Peyer's patch (tissue), 4 donors: ENCODE results near the gene OXLD1. TPM values are rescaled to one million over a fixed set of nuclear protein-coding genes. Genes with fewer than 3 reads are reported as not detected.

Source experiments
- DNase-seq, 3 donors: peaks; one replicate each; pipeline ENCODE4 v3.0.0-alpha.2; 2017 to 2019
- H3K27ac ChIP-seq, 4 donors: fragments of 200-600 bp; sonication (generic); one replicate each; pipeline ENCODE4 v1.5.1; 2016 to 2019
- H3K27me3 ChIP-seq, 2 donors: fragments of 200-600 bp; sonication (generic); one replicate each; pipeline ENCODE4 v1.5.1; 2019
- H3K36me3 ChIP-seq, 3 donors: fragments of 200-600 bp; sonication (generic); one replicate each; pipeline ENCODE4 v1.5.1; 2016 to 2019
- H3K4me1 ChIP-seq, 4 donors: fragments of 200-600 bp; sonication (generic); one replicate each; pipeline ENCODE4 v1.5.1; 2016 to 2019
- H3K4me3 ChIP-seq, 4 donors: fragments of 200-600 bp; sonication (generic); 1 replicate in 3 of 4; 2 replicates in 1 of 4; pipeline ENCODE4 v1.5.1; 2016 to 2019; ENCODE audit warnings: mild to moderate bottlenecking in 1 of 4
- H3K9me3 ChIP-seq, 4 donors: fragments of 200-600 bp; sonication (generic); one replicate each; pipeline ENCODE4 v1.5.1; 2016 to 2019; ENCODE audit warnings: mild to moderate bottlenecking in 1 of 4
- CTCF ChIP-seq, 6 experiments: fragments of 450-650 bp in 4 of 6; fragments of 200-600 bp in 2 of 6; sonication (generic) in 1 of 6; IDR thresholded peaks; one replicate each; pipeline ENCODE4 v1.5.1; 2017 to 2019; ENCODE audit warnings: antibody characterized with exemption in 6 of 6, mild to moderate bottlenecking in 3 of 6, moderate library complexity in 1 of 6
- POLR2A ChIP-seq, 2 donors: fragments of 450-650 bp; IDR thresholded peaks; one replicate each; pipeline ENCODE4 v1.5.1; 2017; ENCODE audit warnings: antibody characterized with exemption in 2 of 2, mild to moderate bottlenecking in 2 of 2, moderate library complexity in 2 of 2
- total RNA-seq, 4 donors: library from RNA; depleted of rRNA; stranded (reverse); fragments of >200 nt; gene quantifications; one replicate each; pipeline ENCODE4 v1.1.0, GENCODE V29; 2016

The OXLD1 gene
- total RNA-seq, 4 donors from 2014 or later = 1.7 to 55.4 (median 41.9) TPM

DNA sequence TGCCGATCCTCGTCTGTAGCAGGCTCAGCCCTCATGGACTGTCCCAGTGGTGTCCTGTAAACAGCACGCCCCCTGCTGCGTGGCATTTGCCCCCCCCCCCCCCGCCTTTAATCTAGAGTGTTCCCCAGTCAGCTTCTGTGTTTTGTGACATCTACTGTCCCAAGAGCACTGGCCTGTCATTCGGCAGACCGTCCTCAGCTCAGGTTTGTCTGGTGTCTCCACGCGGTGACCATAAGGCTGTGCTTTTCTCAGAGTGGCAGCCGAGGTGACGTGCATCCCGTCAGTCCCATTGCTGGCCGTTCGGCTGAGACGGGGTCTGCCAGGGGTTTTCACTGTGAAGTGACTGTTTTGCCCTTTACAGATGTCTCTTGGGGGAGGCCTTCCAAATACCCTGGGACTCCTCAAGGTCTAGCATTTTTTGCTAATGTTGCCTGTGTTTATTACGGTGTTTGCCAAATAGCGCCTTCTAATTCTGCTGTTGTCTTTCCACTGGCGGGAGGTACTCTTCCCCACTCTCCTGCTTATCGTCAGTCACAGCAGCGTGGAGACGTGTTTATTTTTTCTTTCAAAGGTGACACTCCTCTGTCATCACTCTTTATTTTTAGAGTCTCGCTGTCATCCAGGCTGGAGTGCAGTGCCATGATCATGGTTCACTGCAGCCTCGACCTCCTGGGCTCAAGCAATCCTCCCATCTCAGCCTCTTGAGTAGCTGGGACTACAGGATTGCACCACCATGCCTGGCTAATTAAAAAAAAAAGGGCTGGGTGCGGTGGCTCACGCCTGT, 31.0 kb upstream of the OXLD1 start:
- Histone ChIP-seq H3K36me3 (peaks cover 0 to 89% (median 0%) of the 10 kb centered on the region in 3 donors), H3K27me3 (no peaks in the 10 kb centered on the region), H3K4me1 (peaks cover 8 to 20% (median 11%) of the 10 kb centered on the region in 4 donors), H3K9me3 (no peaks in the 10 kb centered on the region), H3K4me3 (no peak overlapping the region), H3K27ac (no peak overlapping the region)
- no peak for TF ChIP-seq CTCF (IDR thresholded peaks at IDR 0.05)
- TF ChIP-seq POLR2A (IDR thresholded peaks at IDR 0.05) = no peak
- DNase-seq = no peak

DNA sequence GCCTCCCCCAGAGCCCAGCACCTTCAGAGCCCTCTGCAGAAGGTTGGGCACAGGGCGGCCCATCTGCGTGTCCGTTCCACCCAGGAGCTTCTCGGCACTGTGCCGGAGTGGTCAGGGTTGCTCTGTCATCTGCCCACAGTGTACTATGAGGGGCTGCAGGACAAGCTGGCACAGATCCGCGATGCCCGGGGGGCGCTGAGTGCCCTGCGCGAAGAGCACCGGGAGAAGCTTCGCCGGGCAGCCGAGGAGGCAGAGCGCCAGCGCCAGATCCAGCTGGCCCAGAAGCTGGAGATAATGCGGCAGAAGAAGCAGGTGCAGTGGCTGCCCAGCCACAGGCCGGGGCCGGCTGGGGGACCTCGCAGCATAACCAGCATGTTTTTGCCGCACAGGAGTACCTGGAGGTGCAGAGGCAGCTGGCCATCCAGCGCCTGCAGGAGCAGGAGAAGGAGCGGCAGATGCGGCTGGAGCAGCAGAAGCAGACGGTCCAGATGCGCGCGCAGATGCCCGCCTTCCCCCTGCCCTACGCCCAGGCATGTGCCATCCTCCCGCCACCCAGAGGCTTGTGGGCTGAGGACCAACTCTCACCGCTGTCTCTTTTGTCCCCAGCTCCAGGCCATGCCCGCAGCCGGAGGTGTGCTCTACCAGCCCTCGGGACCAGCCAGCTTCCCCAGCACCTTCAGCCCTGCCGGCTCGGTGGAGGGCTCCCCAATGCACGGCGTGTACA, 30.0 kb upstream of the OXLD1 start:
- H3K36me3 ChIP-seq = peaks cover 0 to 95% (median 0%) of the 10 kb centered on the region in 3 donors
- no peaks in the 10 kb centered on the region for H3K27me3 ChIP-seq
- H3K27ac ChIP-seq = no peak overlapping the region
- H3K4me1 ChIP-seq = peaks cover 0 to 10% (median under 1%) of the 10 kb centered on the region in 4 donors
- H3K4me3 ChIP-seq = no peak overlapping the region
- TF ChIP-seq CTCF (IDR thresholded peaks at IDR 0.05) (no peak), POLR2A (IDR thresholded peaks at IDR 0.05) (no peak)
- DNase-seq = no peak
- H3K9me3 ChIP-seq = no peaks in the 10 kb centered on the region

GRCh38 chr17:81695801-81696200, 29.4 kb upstream of the OXLD1 start:
- Histone ChIP-seq H3K36me3 (peaks cover 0 to 95% (median 0%) of the 10 kb centered on the region in 3 donors), H3K4me3 (no peak overlapping the region), H3K9me3 (no peaks in the 10 kb centered on the region), H3K27me3 (no peaks in the 10 kb centered on the region), H3K4me1 (peaks cover 0 to 4% (median 0%) of the 10 kb centered on the region in 4 donors), H3K27ac (no peak overlapping the region)
- no peak for TF ChIP-seq CTCF (IDR thresholded peaks at IDR 0.05)
- TF ChIP-seq POLR2A (IDR thresholded peaks at IDR 0.05) = no peak
- DNase-seq = no peak

DNA sequence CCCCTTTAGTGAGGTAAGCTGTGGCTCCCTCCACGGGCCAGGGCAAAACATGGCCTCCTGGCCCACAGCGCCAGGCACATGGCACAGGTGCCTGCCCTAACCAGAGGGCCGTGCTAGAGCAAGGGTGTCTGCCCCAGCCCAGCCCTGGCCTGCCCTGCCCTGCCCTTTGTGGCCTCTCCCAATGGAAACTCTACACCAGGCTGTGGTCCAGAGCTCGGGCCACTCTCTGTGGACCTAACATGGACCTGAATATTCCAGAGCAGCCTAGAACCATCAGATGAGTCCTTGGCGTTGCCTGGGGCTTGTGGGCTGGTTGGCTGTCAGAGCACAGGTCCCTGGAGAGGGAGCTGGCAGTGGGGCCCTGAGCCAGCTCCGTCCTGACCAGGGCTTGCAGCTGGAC, 28.8 kb upstream of the OXLD1 start:
- Histone ChIP-seq H3K4me3 (no peak overlapping the region), H3K27ac (no peak overlapping the region), H3K36me3 (peaks cover 0 to 95% (median 0%) of the 10 kb centered on the region in 3 donors), H3K27me3 (no peaks in the 10 kb centered on the region), H3K9me3 (no peaks in the 10 kb centered on the region), H3K4me1 (no peaks in the 10 kb centered on the region)
- TF ChIP-seq CTCF (IDR thresholded peaks at IDR 0.05) (no peak), POLR2A (IDR thresholded peaks at IDR 0.05) (no peak)
- no peak for DNase-seq

GRCh38 chr17:81694810-81695209, 28.4 kb upstream of the OXLD1 start:
- TF ChIP-seq CTCF (IDR thresholded peaks at IDR 0.05) (no peak), POLR2A (IDR thresholded peaks at IDR 0.05) (no peak)
- DNase-seq = no peak
- H3K4me3 ChIP-seq = no peak overlapping the region
- H3K36me3 ChIP-seq = peaks cover 0 to 97% (median 0%) of the 10 kb centered on the region in 3 donors
- H3K27ac ChIP-seq = no peak overlapping the region
- no peaks in the 10 kb centered on the region for H3K4me1 ChIP-seq
- no peaks in the 10 kb centered on the region for H3K9me3 ChIP-seq
- H3K27me3 ChIP-seq = no peaks in the 10 kb centered on the region
